Osteoblast (primary cell): ENCODE results near the gene JADE2. TPM values are rescaled to one million over a fixed set of nuclear protein-coding genes. Genes with fewer than 3 reads are reported as not detected.

Experiments used
- DNase-seq: peaks from one replicate; pipeline ENCODE4 v3.0.0; 2011; ENCODE audit warnings: low spot score, mixed read lengths; ENCODE audit not compliant: insufficient read length; ENCODE audit errors: missing footprints
- H2AFZ ChIP-seq: 2 replicates; pipeline ENCODE4 v1.6.0; 2011; ENCODE audit warnings: mild to moderate bottlenecking, low read length
- H3K27ac ChIP-seq: 2 replicates; pipeline ENCODE4 v1.5.1; 2011; ENCODE audit warnings: mild to moderate bottlenecking, low read depth, low read length, moderate library complexity
- H3K27me3 ChIP-seq: 2 replicates; pipeline ENCODE4 v1.6.0; 2012; ENCODE audit warnings: mild to moderate bottlenecking, control low read depth, inconsistent platforms, low read length, moderate library complexity; ENCODE audit not compliant: insufficient read depth
- H3K36me3 ChIP-seq: 2 replicates; pipeline ENCODE4 v1.5.1; 2011; ENCODE audit warnings: mild to moderate bottlenecking, low read length, control low read depth, moderate library complexity; ENCODE audit not compliant: insufficient read depth
- H3K4me1 ChIP-seq: 2 replicates; pipeline ENCODE4 v1.5.1; 2011; ENCODE audit warnings: mild to moderate bottlenecking, low read length, control low read depth, moderate library complexity; ENCODE audit not compliant: insufficient read depth
- H3K4me2 ChIP-seq: 2 replicates; pipeline ENCODE4 v1.6.0; 2011; ENCODE audit warnings: mild to moderate bottlenecking, low read length; ENCODE audit not compliant: insufficient read depth
- H3K4me3 ChIP-seq: fragments of 200-600 bp; sonication (generic); 3 replicates; pipeline ENCODE4 v1.5.1; 2012; ENCODE audit warnings: mild to moderate bottlenecking, low read length, inconsistent platforms; ENCODE audit not compliant: insufficient read depth
- H3K79me2 ChIP-seq: 2 replicates; pipeline ENCODE4 v1.6.0; 2012; ENCODE audit warnings: mild to moderate bottlenecking, low read length, control low read depth, inconsistent platforms; ENCODE audit not compliant: insufficient read depth
- H3K9me3 ChIP-seq: 2 replicates; pipeline ENCODE4 v1.5.1; 2011; ENCODE audit warnings: low read depth, low read length, control low read depth
- H4K20me1 ChIP-seq: 2 replicates; pipeline ENCODE4 v1.6.0; 2012; ENCODE audit warnings: mild to moderate bottlenecking, low read length, control low read depth; ENCODE audit not compliant: insufficient read depth
- total RNA-seq: library from RNA; depleted of rRNA; stranded (reverse); fragments of >200 nt; gene quantifications from 2 replicates; pipeline ENCODE4 v1.2.3, GENCODE V29; 2012
- TF ChIP-seq, protein P1 (sequence below): IDR thresholded peaks from 2 replicates; pipeline ENCODE4 v1.5.1; 2011; ENCODE audit warnings: mild to moderate bottlenecking, low read depth, low read length, moderate library complexity; ENCODE audit errors: extremely low read depth

JADE2 gene
- total RNA-seq, 1 donor, result 26.8 TPM

DNA sequence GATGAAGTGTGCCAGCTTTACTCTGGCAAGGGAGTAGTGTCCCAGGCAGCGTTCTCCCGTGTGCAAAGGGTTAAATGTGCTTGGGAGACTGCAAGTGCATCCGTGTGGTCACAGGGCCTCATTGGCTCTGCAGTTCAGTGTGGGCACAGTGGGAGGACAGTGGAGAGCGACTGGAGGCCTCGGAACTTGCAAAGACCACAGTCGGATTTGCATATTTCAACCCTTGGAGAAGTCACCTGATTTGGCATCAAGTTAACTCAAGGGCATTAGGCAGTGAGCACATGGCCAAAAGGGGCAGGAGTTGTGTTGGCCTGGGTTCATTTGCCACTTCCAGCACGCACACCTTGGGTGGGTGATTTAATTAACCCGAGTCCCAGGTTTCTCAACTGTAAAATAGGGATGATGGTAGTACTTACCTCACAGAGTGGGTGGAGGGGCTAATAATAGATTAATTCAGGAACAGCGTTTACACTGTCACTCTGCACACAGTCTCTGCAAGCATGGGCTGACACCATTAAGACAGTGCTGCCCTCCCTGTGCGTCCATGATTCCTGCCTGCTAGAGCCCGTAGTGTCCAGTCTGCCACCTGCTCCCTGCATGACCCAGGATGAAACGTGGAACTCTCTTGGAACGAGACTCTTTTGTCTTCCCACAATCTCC lies 22.7 kb downstream of the JADE2 start:
- DNase-seq, result peak; percentile 46
- H4K20me1 ChIP-seq, result peaks cover 4% of the 10 kb centered on the region
- no peak overlapping the region for H2AFZ ChIP-seq
- no peak overlapping the region for H3K4me2 ChIP-seq
- H3K9me3 ChIP-seq, result no peaks in the 10 kb centered on the region
- peaks cover 61% of the 10 kb centered on the region for H3K4me1 ChIP-seq
- TF ChIP-seq, protein P1, sequence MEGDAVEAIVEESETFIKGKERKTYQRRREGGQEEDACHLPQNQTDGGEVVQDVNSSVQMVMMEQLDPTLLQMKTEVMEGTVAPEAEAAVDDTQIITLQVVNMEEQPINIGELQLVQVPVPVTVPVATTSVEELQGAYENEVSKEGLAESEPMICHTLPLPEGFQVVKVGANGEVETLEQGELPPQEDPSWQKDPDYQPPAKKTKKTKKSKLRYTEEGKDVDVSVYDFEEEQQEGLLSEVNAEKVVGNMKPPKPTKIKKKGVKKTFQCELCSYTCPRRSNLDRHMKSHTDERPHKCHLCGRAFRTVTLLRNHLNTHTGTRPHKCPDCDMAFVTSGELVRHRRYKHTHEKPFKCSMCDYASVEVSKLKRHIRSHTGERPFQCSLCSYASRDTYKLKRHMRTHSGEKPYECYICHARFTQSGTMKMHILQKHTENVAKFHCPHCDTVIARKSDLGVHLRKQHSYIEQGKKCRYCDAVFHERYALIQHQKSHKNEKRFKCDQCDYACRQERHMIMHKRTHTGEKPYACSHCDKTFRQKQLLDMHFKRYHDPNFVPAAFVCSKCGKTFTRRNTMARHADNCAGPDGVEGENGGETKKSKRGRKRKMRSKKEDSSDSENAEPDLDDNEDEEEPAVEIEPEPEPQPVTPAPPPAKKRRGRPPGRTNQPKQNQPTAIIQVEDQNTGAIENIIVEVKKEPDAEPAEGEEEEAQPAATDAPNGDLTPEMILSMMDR, result no peak
- H3K36me3 ChIP-seq, result peaks cover 7% of the 10 kb centered on the region
- H3K27ac ChIP-seq, result peak overlapping the region; percentile 6
- H3K79me2 ChIP-seq, result peaks cover 20% of the 10 kb centered on the region
- no peak overlapping the region for H3K4me3 ChIP-seq
- no peaks in the 10 kb centered on the region for H3K27me3 ChIP-seq

DNA sequence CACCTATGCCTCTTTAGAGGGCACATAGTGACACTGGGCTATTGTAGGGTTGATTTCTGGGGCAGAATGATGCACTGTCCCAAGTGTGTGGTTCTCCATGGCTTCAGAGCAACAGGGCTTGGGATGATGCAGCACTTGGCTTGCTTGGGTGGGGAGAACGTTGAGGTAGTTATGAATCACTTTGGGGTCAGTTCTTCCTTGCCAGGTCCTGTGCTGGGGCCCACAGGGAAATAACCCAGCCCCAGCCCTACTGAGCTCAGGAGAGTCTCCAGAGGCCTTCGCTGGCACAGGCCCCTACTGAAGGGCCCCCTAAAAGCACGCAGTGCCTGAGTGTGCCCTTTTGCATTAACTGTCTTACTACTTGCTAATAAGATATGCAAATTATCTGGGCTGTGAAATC lies 24.2 kb downstream of the JADE2 start:
- Histone ChIP-seq H3K36me3 (peaks cover 3% of the 10 kb centered on the region), H3K4me3 (no peak overlapping the region), H3K4me1 (peaks cover 76% of the 10 kb centered on the region), H2AFZ (no peak overlapping the region), H3K27me3 (no peaks in the 10 kb centered on the region), H3K9me3 (no peaks in the 10 kb centered on the region), H3K4me2 (peak overlapping the region; percentile 49), H4K20me1 (no peaks in the 10 kb centered on the region), H3K27ac (peak overlapping the region; percentile 90), H3K79me2 (peaks cover 15% of the 10 kb centered on the region)
- TF ChIP-seq, protein P1, result no peak
- peak; percentile 97 for DNase-seq

- no peaks in the 10 kb centered on the region for H4K20me1 ChIP-seq
- H3K4me3 ChIP-seq, result peak overlapping the region; percentile 3
- no peaks in the 10 kb centered on the region for H3K36me3 ChIP-seq
- H2AFZ ChIP-seq, result no peak overlapping the region
- peak; percentile 52 for DNase-seq
- H3K9me3 ChIP-seq, result no peaks in the 10 kb centered on the region
- H3K4me1 ChIP-seq, result peaks cover 84% of the 10 kb centered on the region
- H3K27me3 ChIP-seq, result no peaks in the 10 kb centered on the region
- TF ChIP-seq, protein P1, result no peak
- peak overlapping the region; percentile 49 for H3K4me2 ChIP-seq
- H3K27ac ChIP-seq, result peak overlapping the region; percentile 90
- peaks cover 15% of the 10 kb centered on the region for H3K79me2 ChIP-seq
Observed at GRCh38 chr5:134550271-134551214, 25.1 kb downstream of the JADE2 start.

- no peaks in the 10 kb centered on the region for H3K27me3 ChIP-seq
- peaks cover 96% of the 10 kb centered on the region for H3K4me1 ChIP-seq
- H3K79me2 ChIP-seq, result peaks cover 17% of the 10 kb centered on the region
- H3K27ac ChIP-seq, result peak overlapping the region; percentile 90
- H3K4me3 ChIP-seq, result peak overlapping the region; percentile 28
- no peaks in the 10 kb centered on the region for H3K9me3 ChIP-seq
- peak; percentile 2 for DNase-seq
- TF ChIP-seq, protein P1, result no peak
- H3K36me3 ChIP-seq, result peaks cover 4% of the 10 kb centered on the region
- no peak overlapping the region for H2AFZ ChIP-seq
- H3K4me2 ChIP-seq, result peak overlapping the region; percentile 47
- H4K20me1 ChIP-seq, result no peaks in the 10 kb centered on the region
Observed at GRCh38 chr5:134551901-134552300, 26.4 kb downstream of the JADE2 start.
